GM12872 (cell line): ENCODE results near the gene URI1.

Experiments used
- CTCF ChIP-seq: IDR thresholded peaks from 3 replicates; pipeline ENCODE4 v1.5.1; 2011; ENCODE audit warnings: low read depth, mild to moderate bottlenecking, low read length, moderate library complexity; ENCODE audit not compliant: insufficient read depth

Gene URI1

GRCh38 chr19:30056580-30056979 lies 114.5 kb downstream of the URI1 start:
- TF ChIP-seq CTCF, result no peak

DNA sequence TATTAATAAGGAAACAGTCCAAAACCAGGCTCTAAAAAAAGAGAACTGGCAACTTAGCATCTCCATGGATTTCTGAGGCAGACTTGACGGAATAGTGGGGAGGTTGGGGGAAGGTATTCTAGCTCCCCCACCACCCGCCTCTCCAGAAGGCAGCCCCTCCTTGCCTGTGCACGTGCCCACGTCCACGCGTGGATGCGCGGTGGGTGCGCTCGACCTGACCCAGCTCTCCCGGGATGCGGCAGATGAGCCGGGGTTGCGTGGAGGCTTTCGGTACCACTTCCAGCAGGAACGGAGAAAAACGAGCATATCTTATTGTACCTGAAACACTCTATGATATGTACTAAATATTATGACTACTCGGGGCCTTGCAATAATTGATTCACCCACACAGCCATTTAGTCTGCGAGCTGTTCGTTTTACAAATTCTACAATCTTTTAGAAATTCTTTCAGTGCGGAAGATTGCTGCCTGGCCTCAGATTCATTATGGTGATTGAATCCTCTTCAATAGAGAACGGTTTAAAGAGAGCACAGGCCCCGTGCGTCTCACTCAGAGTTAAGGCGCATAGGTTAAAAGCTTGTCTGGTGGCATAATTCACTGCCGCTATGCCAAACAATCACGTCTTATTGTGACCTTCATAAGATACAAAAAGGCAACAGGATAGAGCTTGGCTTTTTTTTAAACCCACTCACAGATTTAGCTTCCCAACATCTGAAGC lies 117.9 kb downstream of the URI1 start:
- TF ChIP-seq CTCF, result no peak

GRCh38 chr19:30060531-30061222 lies 118.6 kb downstream of the URI1 start:
- TF ChIP-seq CTCF, result no peak

DNA sequence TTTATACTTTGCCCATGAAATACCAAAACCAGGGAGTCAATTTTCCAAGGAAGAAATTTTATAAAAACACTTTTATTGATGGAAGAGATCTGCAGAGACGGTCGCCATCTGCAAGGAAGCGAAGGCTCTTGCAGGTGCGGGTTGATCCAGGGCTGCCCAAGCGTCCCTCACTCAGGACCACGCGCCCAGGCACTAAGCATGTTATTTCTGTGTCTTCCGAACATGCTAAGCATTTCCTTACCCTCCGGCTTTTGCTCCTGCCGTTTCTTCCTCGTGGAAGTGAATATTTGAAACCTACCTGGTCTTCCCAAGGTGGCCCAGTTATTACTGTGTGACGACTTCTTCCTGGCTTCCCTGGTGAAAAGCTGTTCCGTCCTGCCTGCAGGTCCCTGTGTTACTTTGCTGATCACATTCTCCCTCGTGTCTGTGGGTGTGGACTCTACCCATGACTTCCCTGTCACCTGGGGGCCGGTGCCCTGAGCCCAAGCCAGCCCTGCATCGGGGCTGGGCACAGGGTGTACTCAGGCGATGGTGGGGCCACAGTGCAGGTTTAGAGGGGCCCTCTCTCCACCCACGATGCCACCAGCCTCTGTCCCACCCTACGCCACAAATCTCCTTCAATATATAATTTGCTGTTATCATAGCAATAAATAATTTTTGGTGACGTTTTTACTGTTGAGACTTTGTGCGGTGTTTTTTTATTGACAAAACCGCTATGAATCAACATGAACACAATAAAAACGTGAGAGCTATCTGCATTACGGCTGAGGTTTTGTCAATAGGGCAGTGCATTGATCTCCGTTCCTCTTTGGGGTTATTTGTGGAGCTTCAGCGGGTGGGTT lies 119.4 kb downstream of the URI1 start:
- TF ChIP-seq CTCF, result no peak

GRCh38 chr19:30062065-30062906 lies 120.2 kb downstream of the URI1 start:
- no peak for TF ChIP-seq CTCF

GRCh38 chr19:30062907-30063649 lies 121.0 kb downstream of the URI1 start:
- TF ChIP-seq CTCF, result no peak
